ENCODE data around the gene TSC22D3.

DNA sequence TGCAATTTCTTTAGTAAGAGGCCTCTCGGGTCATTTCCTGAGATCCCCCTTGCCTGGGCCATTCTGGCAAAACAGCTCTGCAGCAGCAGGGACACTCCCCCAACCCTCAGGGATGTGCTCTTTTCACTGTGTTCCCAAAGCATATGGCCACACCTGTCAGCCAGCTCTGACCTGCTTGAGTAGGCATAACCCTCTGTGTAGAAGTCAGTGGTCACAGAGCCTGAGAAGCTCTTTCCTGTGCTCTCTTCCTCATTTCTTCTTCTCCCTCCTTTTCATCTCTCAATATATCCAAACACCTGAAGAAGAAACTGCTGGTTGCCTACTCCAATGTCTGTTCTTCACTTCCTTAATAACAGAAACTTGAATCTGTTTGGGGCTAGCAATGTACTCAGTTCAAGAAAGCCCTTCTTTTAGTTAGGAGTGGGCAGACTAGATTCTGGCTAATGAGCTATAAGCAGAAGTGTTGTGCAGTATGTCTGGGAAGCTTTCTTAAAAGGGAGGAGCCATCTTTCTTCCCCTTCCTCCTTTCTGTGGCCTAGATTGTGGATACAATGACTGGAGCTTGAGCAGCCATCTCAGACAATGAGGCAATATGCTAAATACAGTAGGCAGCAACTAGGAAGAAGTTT, 74.0 kb downstream of the TSC22D3 start:
- TF ChIP-seq, protein P1, sequence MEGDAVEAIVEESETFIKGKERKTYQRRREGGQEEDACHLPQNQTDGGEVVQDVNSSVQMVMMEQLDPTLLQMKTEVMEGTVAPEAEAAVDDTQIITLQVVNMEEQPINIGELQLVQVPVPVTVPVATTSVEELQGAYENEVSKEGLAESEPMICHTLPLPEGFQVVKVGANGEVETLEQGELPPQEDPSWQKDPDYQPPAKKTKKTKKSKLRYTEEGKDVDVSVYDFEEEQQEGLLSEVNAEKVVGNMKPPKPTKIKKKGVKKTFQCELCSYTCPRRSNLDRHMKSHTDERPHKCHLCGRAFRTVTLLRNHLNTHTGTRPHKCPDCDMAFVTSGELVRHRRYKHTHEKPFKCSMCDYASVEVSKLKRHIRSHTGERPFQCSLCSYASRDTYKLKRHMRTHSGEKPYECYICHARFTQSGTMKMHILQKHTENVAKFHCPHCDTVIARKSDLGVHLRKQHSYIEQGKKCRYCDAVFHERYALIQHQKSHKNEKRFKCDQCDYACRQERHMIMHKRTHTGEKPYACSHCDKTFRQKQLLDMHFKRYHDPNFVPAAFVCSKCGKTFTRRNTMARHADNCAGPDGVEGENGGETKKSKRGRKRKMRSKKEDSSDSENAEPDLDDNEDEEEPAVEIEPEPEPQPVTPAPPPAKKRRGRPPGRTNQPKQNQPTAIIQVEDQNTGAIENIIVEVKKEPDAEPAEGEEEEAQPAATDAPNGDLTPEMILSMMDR (IDR thresholded peaks at IDR 0.05), result no peak
- TF ChIP-seq ZFX (IDR thresholded peaks at IDR 0.05; ENCODE audit: borderline replicate concordance), result no peak
